Measurements from ENCODE around the gene MYOM1.

DNA sequence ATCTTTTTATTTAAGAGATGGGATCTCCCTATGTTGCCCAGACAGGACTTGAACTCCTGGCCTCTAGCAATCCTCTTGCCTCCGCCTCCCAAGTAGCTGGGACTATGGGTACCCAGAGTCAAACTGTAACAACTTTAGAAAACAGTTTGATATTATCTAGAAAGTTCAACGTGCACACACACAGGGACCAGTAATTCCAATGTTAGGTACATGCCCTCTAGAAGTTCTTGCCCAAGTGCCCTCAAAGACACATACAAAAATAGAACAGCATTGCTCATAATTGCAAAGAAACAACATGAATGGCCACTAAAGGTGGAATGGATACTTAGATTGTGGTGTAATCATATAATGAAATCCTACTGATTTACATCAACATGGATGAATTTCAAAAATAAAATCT lies 194.2 kb downstream of the MYOM1 start:
- TF ChIP-seq EP300 (IDR thresholded peaks at IDR 0.05), result no peak
- TF ChIP-seq, protein P1, sequence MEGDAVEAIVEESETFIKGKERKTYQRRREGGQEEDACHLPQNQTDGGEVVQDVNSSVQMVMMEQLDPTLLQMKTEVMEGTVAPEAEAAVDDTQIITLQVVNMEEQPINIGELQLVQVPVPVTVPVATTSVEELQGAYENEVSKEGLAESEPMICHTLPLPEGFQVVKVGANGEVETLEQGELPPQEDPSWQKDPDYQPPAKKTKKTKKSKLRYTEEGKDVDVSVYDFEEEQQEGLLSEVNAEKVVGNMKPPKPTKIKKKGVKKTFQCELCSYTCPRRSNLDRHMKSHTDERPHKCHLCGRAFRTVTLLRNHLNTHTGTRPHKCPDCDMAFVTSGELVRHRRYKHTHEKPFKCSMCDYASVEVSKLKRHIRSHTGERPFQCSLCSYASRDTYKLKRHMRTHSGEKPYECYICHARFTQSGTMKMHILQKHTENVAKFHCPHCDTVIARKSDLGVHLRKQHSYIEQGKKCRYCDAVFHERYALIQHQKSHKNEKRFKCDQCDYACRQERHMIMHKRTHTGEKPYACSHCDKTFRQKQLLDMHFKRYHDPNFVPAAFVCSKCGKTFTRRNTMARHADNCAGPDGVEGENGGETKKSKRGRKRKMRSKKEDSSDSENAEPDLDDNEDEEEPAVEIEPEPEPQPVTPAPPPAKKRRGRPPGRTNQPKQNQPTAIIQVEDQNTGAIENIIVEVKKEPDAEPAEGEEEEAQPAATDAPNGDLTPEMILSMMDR (IDR thresholded peaks at IDR 0.05), result no peak
- no peak for TF ChIP-seq POLR2A (IDR thresholded peaks at IDR 0.05)
- no peak for TF ChIP-seq POLR2AphosphoS5 (IDR thresholded peaks at IDR 0.05)

All from sigmoid colon (tissue), 4 donors.